ENCODE results near the gene RHBDL2. TPM values are rescaled to one million over a fixed set of nuclear protein-coding genes. Genes with fewer than 3 reads are reported as not detected.
A peak's percentile ranks its signal among the peaks of the same experiment; 100 is the strongest.

Gene RHBDL2
- total RNA-seq, 1 experiment from 2014 or later, result 36.9 TPM

- intact Hi-C loops (cut with micrococcal nuclease; ENCODE audit: unreplicated experiment), result no loop called here
- H2AFZ ChIP-seq, result no peak within 1 kb of the TSS
- no peaks in the 10 kb centered on the region for H3K4me1 ChIP-seq (replicated peaks; ENCODE audit: insufficient read depth)
- H3K4me2 ChIP-seq, result no peak within 1 kb of the TSS
- DNase-seq, result no peak
- BruUV-seq (replicated peaks), result no TSS peak
- no peaks in the 10 kb centered on the region for H3K79me2 ChIP-seq (ENCODE audit: low read depth)
- no peaks in the 10 kb centered on the region for H4K20me1 ChIP-seq (ENCODE audit: insufficient read depth)
- POLR2A ChIA-PET (ENCODE audit: unreplicated experiment), result interaction anchor here (0.7 kb wide), 2 partner anchors 40 to 61 kb away, joined by 3 read pairs; no protein-coding TSS in a partner anchor
- no peaks in the 10 kb centered on the region for H3K9me2 ChIP-seq (ENCODE audit: insufficient read depth)
- no peaks in the 10 kb centered on the region for H3K36me3 ChIP-seq (ENCODE audit: low read depth)
- TF ChIP-seq CTCF (conservative IDR thresholded peaks at IDR 0.05), result no peak
- no peak for TF ChIP-seq EZH2 (IDR thresholded peaks at IDR 0.05; ENCODE audit: low read depth)
- CTCF ChIA-PET, result interaction anchor here (0.6 kb wide), 1 partner anchor 22 kb away, joined by 4 read pairs; no protein-coding TSS in a partner anchor
- no peaks in the 10 kb centered on the region for H3K27me3 ChIP-seq (ENCODE audit: insufficient read depth, low read depth)
- no peak within 1 kb of the TSS for H3K4me3 ChIP-seq
- no peaks in the 10 kb centered on the region for H3K9me3 ChIP-seq (ENCODE audit: insufficient read depth, low read depth)
- no peak within 1 kb of the TSS for H3K27ac ChIP-seq
- peaks cover 10% of the 10 kb centered on the region; the same call in 1 of the 2 replicates for H3F3A ChIP-seq (ENCODE audit: insufficient read depth, low read depth)
Observed at GRCh38 chr1:38881487-38881886, 60.1 kb downstream of the RHBDL2 start, which contains the start of gene GJA9. Gene GJA9 (minus strand): TSS chr1:38881587. CDS start chr1:38876098, 5,489 bp downstream.

GRCh38 chr1:38875811-38876210 is 65.8 kb downstream of the RHBDL2 start:
- H3K79me2 ChIP-seq (ENCODE audit: low read depth), result peaks cover 30% of the 10 kb centered on the region
- no TSS peak for BruUV-seq (replicated peaks)
- ChIA-PET POLR2A (ENCODE audit: unreplicated experiment) (no interaction called here), CTCF (no interaction called here)
- no peak for DNase-seq
- H3K9me2 ChIP-seq (ENCODE audit: insufficient read depth), result no peaks in the 10 kb centered on the region
- no peaks in the 10 kb centered on the region for H3K36me3 ChIP-seq (ENCODE audit: low read depth)
- no peak overlapping the region for H3K4me2 ChIP-seq
- H3K4me3 ChIP-seq, result no peak overlapping the region
- TF ChIP-seq CTCF (conservative IDR thresholded peaks at IDR 0.05), result no peak
- no peaks in the 10 kb centered on the region for H3K27me3 ChIP-seq (ENCODE audit: insufficient read depth, low read depth)
- intact Hi-C loops (cut with micrococcal nuclease; ENCODE audit: unreplicated experiment), result no loop called here
- peaks cover 15% of the 10 kb centered on the region for H3K4me1 ChIP-seq (replicated peaks; ENCODE audit: insufficient read depth)
- peaks cover 4% of the 10 kb centered on the region; the same call in 1 of the 2 replicates for H3F3A ChIP-seq (ENCODE audit: insufficient read depth, low read depth)
- no peak overlapping the region for H2AFZ ChIP-seq
- no peaks in the 10 kb centered on the region for H3K9me3 ChIP-seq (ENCODE audit: insufficient read depth, low read depth)
- H4K20me1 ChIP-seq (ENCODE audit: insufficient read depth), result no peaks in the 10 kb centered on the region
- no peak overlapping the region for H3K27ac ChIP-seq

GRCh38 chr1:38873027-38873969 is 68.3 kb downstream of the RHBDL2 start, which contains the start of gene MYCBP:
Gene MYCBP (minus strand): TSS chr1:38873348. CDS start chr1:38873305, 43 bp downstream.
- peak; percentile 89 to 99 for DNase-seq
- Histone ChIP-seq H3F3A (ENCODE audit: insufficient read depth, low read depth) (peaks cover 4% of the 10 kb centered on the region; the same call in 1 of the 2 replicates), H3K27ac (no peak within 1 kb of the TSS), H2AFZ (peak within 1 kb of the TSS; percentile 94), H3K4me1 (replicated peaks; ENCODE audit: insufficient read depth) (peaks cover 15% of the 10 kb centered on the region), H3K79me2 (ENCODE audit: low read depth) (peaks cover 31% of the 10 kb centered on the region), H3K36me3 (ENCODE audit: low read depth) (no peaks in the 10 kb centered on the region), H4K20me1 (ENCODE audit: insufficient read depth) (no peaks in the 10 kb centered on the region), H3K9me3 (ENCODE audit: insufficient read depth, low read depth) (no peaks in the 10 kb centered on the region), H3K27me3 (ENCODE audit: insufficient read depth, low read depth) (no peaks in the 10 kb centered on the region), H3K9me2 (ENCODE audit: insufficient read depth) (no peaks in the 10 kb centered on the region), H3K4me3 (peak within 1 kb of the TSS; percentile 88), H3K4me2 (peak within 1 kb of the TSS; percentile 95)
- TF ChIP-seq CTCF (conservative IDR thresholded peaks at IDR 0.05), result peak; percentile 37; the same call in 1 of the 2 replicates
- no peak for TF ChIP-seq EZH2 (IDR thresholded peaks at IDR 0.05; ENCODE audit: low read depth)
- ChIA-PET CTCF (interaction anchor here (0.7 kb wide), 1 partner anchor 666 kb away, joined by 3 read pairs; no protein-coding TSS in a partner anchor), POLR2A (ENCODE audit: unreplicated experiment) (interaction anchor here (0.5 to 0.6 kb wide), 2 partner anchors 158 to 1358 kb away, joined by 3 read pairs; partner anchors contain the start of gene MEAF6)
- intact Hi-C loops (cut with micrococcal nuclease; ENCODE audit: unreplicated experiment), result loop anchor here (1.0 to 2.0 kb wide), 3 partner anchors 86 to 153 kb away; partner anchors contain the start of genes AKIRIN1 and NDUFS5
- TSS peak; percentile 84 for BruUV-seq (replicated peaks)
